PC-3 (cell line): ENCODE results near the gene KRTCAP2. TPM values are rescaled to one million over a fixed set of nuclear protein-coding genes. Genes with fewer than 3 reads are reported as not detected.

Source experiments
- ATAC-seq: fragments of 200-7000 bp; cut with Tn5 transposase; 2 replicates; pipeline ENCODE4 v1.9.1; 2020; ENCODE audit warnings: mild to moderate bottlenecking, moderate library complexity
- BruUV-seq: library from RNA; stranded (reverse); fragments of 400-500 nt; replicated peaks from 2 replicates; lab custom pipeline; 2021; lab: Mats Ljungman, UMichigan
- CTCF ChIA-PET: fragments of 300-600 bp; sonication (Branson Sonifier 250); formaldehyde crosslinking; loops from one replicate; lab custom pipeline; 2022; ENCODE audit warnings: antibody characterized with exemption; lab: Charles Lee
- POLR2A ChIA-PET: fragments of 300-600 bp; sonication (Branson Sonifier 250); formaldehyde crosslinking; loops from one replicate; lab custom pipeline; 2022; ENCODE audit warnings: antibody characterized with exemption; ENCODE audit not compliant: unreplicated experiment; lab: Charles Lee
- DNase-seq: peaks from one replicate; pipeline ENCODE4 v3.0.0-alpha.2; 2015
- H2AFZ ChIP-seq: fragments of 300-600 bp; sonication (generic); 2 replicates; pipeline ENCODE4 v1.6.0; 2016; ENCODE audit warnings: antibody characterized with exemption, low read length
- H3F3A ChIP-seq: fragments of 300-600 bp; sonication (generic); one replicate; pipeline ENCODE4 v1.6.0; 2017; ENCODE audit warnings: antibody characterized with exemption, low read length, control low read depth, mild to moderate bottlenecking; ENCODE audit not compliant: unreplicated experiment
- H3K27ac ChIP-seq: fragments of 300-600 bp; sonication (generic); 2 replicates; pipeline ENCODE4 v1.5.1; 2016; ENCODE audit warnings: mild to moderate bottlenecking, low read length
- H3K27me3 ChIP-seq: fragments of 300-600 bp; sonication (generic); 2 replicates; pipeline ENCODE4 v1.6.1; 2016; ENCODE audit warnings: low read length, mixed read lengths
- H3K36me3 ChIP-seq: fragments of 300-600 bp; sonication (generic); 2 replicates; pipeline ENCODE4 v1.6.1; 2016; ENCODE audit warnings: low read depth, mixed run types, low read length, mixed read lengths
- H3K4me1 ChIP-seq: fragments of 300-600 bp; sonication (generic); 2 replicates; pipeline ENCODE4 v1.5.1; 2016; ENCODE audit warnings: low read length; ENCODE audit not compliant: insufficient read depth
- H3K4me2 ChIP-seq: fragments of 300-600 bp; sonication (generic); 2 replicates; pipeline ENCODE4 v1.6.0; 2016; ENCODE audit warnings: low read length
- H3K4me3 ChIP-seq: fragments of 300-600 bp; sonication (generic); 2 replicates; pipeline ENCODE4 v1.5.1; 2016; ENCODE audit warnings: mild to moderate bottlenecking, low read length, mixed read lengths
- H3K79me2 ChIP-seq: fragments of 300-600 bp; sonication (generic); 2 replicates; pipeline ENCODE4 v1.6.1; 2017; ENCODE audit warnings: low read length, mixed read lengths
- H3K9ac ChIP-seq: fragments of 300-600 bp; sonication (generic); 2 replicates; pipeline ENCODE4 v1.6.0; 2016; ENCODE audit warnings: mild to moderate bottlenecking, low read length
- H3K9me2 ChIP-seq: fragments of 300-600 bp; sonication (generic); replicated peaks from 2 replicates; pipeline ENCODE4 v1.6.1; 2016; ENCODE audit warnings: mixed run types, low read length, mixed read lengths
- H3K9me3 ChIP-seq: fragments of 300-600 bp; sonication (generic); 2 replicates; pipeline ENCODE4 v1.6.1; 2016; ENCODE audit warnings: low read length, mixed read lengths
- H4K20me1 ChIP-seq: fragments of 300-600 bp; sonication (generic); 2 replicates; pipeline ENCODE4 v1.6.1; 2016; ENCODE audit warnings: low read length, mixed read lengths
- CTCF ChIP-seq: fragments of 300-600 bp; sonication (generic); conservative IDR thresholded peaks from 2 replicates; pipeline ENCODE4 v1.5.1; 2017; ENCODE audit warnings: antibody characterized with exemption, low read depth, mild to moderate bottlenecking, low read length
- EZH2 ChIP-seq: fragments of 300-600 bp; sonication (generic); IDR thresholded peaks from one replicate; pipeline ENCODE4 v1.6.1; 2017; ENCODE audit warnings: antibody characterized with exemption, mild to moderate bottlenecking, low read length; ENCODE audit not compliant: unreplicated experiment
- EZH2phosphoT487 ChIP-seq: fragments of 300-600 bp; sonication (generic); IDR thresholded peaks from 2 replicates; pipeline ENCODE4 v1.6.1; 2018; ENCODE audit warnings: mild to moderate bottlenecking, antibody characterized with exemption, low read length, borderline replicate concordance
- intact Hi-C: fragments of 100-400 bp; cut with micrococcal nuclease; formaldehyde crosslinking; loops from 2 replicates; pipeline ENCODE4 v1.9.0; 2023
- total RNA-seq: library from RNA; depleted of rRNA; stranded (reverse); fragments of >200 nt; gene quantifications from 2 replicates; pipeline ENCODE4 v1.2.3, GENCODE V29; 2014; rRNA removed

The KRTCAP2 gene
- total RNA-seq, 1 experiment from 2014 or later, result 241 TPM

GRCh38 chr1:155122308-155122707 is 50.8 kb downstream of the KRTCAP2 start:
- no peaks in the 10 kb centered on the region for H3K36me3 ChIP-seq
- H3F3A ChIP-seq, result no peaks in the 10 kb centered on the region
- no TSS peak for BruUV-seq
- intact Hi-C loops, result no loop called here
- H3K4me3 ChIP-seq, result no peak overlapping the region
- no peak for TF ChIP-seq EZH2
- no peak for TF ChIP-seq CTCF
- TF ChIP-seq EZH2phosphoT487, result no peak
- ChIA-PET CTCF (no interaction called here), POLR2A (no interaction called here)
- H3K9me3 ChIP-seq, result no peaks in the 10 kb centered on the region
- H3K79me2 ChIP-seq, result no peaks in the 10 kb centered on the region
- no peaks in the 10 kb centered on the region for H3K9me2 ChIP-seq
- no peak overlapping the region for H3K9ac ChIP-seq
- no peaks in the 10 kb centered on the region for H4K20me1 ChIP-seq
- peaks cover 37% of the 10 kb centered on the region for H3K4me1 ChIP-seq
- DNase-seq, result no peak
- no peaks in the 10 kb centered on the region for H3K27me3 ChIP-seq
- no peak for ATAC-seq
- no peak overlapping the region for H3K27ac ChIP-seq
- no peak overlapping the region for H2AFZ ChIP-seq
- no peak overlapping the region for H3K4me2 ChIP-seq

GRCh38 chr1:155121249-155121648 is 51.9 kb downstream of the KRTCAP2 start:
- H3K79me2 ChIP-seq, result no peaks in the 10 kb centered on the region
- no peak for ATAC-seq
- no peak for TF ChIP-seq EZH2phosphoT487
- no peak for TF ChIP-seq CTCF
- no TSS peak for BruUV-seq
- intact Hi-C loops, result no loop called here
- H3K4me1 ChIP-seq, result peaks cover 28% of the 10 kb centered on the region
- H2AFZ ChIP-seq, result no peak overlapping the region
- H3K9ac ChIP-seq, result no peak overlapping the region
- H3K9me2 ChIP-seq, result no peaks in the 10 kb centered on the region
- no peak for DNase-seq
- H3K36me3 ChIP-seq, result no peaks in the 10 kb centered on the region
- H3K4me2 ChIP-seq, result no peak overlapping the region
- ChIA-PET POLR2A (no interaction called here), CTCF (no interaction called here)
- H3K27me3 ChIP-seq, result no peaks in the 10 kb centered on the region
- H4K20me1 ChIP-seq, result no peaks in the 10 kb centered on the region
- no peak overlapping the region for H3K4me3 ChIP-seq
- H3F3A ChIP-seq, result no peaks in the 10 kb centered on the region
- no peaks in the 10 kb centered on the region for H3K9me3 ChIP-seq
- H3K27ac ChIP-seq, result no peak overlapping the region

GRCh38 chr1:155120253-155120652 is 52.9 kb downstream of the KRTCAP2 start:
- Histone ChIP-seq H3K9me2 (no peaks in the 10 kb centered on the region), H3K79me2 (no peaks in the 10 kb centered on the region), H3K4me1 (peaks cover 21% of the 10 kb centered on the region), H4K20me1 (no peaks in the 10 kb centered on the region), H3K4me3 (no peak overlapping the region), H3K27me3 (no peaks in the 10 kb centered on the region), H3K36me3 (no peaks in the 10 kb centered on the region), H3F3A (no peaks in the 10 kb centered on the region), H3K27ac (no peak overlapping the region), H3K9me3 (no peaks in the 10 kb centered on the region), H3K9ac (no peak overlapping the region), H2AFZ (no peak overlapping the region), H3K4me2 (no peak overlapping the region)
- ATAC-seq (no peak), DNase-seq (no peak)
- ChIA-PET POLR2A (no interaction called here), CTCF (no interaction called here)
- intact Hi-C loops, result no loop called here
- no peak for TF ChIP-seq CTCF
- TF ChIP-seq EZH2phosphoT487, result no peak
- TF ChIP-seq EZH2, result no peak
- no TSS peak for BruUV-seq

Other genes starting within 250 kb of the KRTCAP2 start
- gene PMVK, start 236.6 kb downstream of the KRTCAP2 start, total RNA-seq, result 32.3 and 41.5 TPM in 2 replicates
- 35.4 and 43.1 TPM in 2 replicates for gene PBXIP1, start 217.2 kb downstream of the KRTCAP2 start, total RNA-seq
- gene PYGO2, start 211.5 kb downstream of the KRTCAP2 start, total RNA-seq, result 41.7 and 43.3 TPM in 2 replicates
- gene SHC1, start 202.6 kb downstream of the KRTCAP2 start, total RNA-seq, result 106 and 107 TPM in 2 replicates
- 330 and 390 TPM in 2 replicates for gene CKS1B, start 198.6 kb downstream of the KRTCAP2 start, total RNA-seq
- gene FLAD1, start 190.0 kb downstream of the KRTCAP2 start, total RNA-seq, result 58.5 and 84.0 TPM in 2 replicates
- gene LENEP, start 179.7 kb downstream of the KRTCAP2 start, total RNA-seq, result not detected in 2 replicates
- 39.7 and 59.1 TPM in 2 replicates for gene ZBTB7B, start 170.5 kb downstream of the KRTCAP2 start, total RNA-seq
- 0.18 and 3.0 TPM in 2 replicates for gene DCST2, start 139.5 kb downstream of the KRTCAP2 start, total RNA-seq
- not detected in 2 replicates for gene DCST1, start 139.5 kb downstream of the KRTCAP2 start, total RNA-seq
- 334 and 384 TPM in 2 replicates for gene ADAM15, start 122.0 kb downstream of the KRTCAP2 start, total RNA-seq
- 36.7 and 37.4 TPM in 2 replicates for gene EFNA4, start 109.6 kb downstream of the KRTCAP2 start, total RNA-seq
- gene EFNA3, start 94.5 kb downstream of the KRTCAP2 start, total RNA-seq, result 16.2 and 23.5 TPM in 2 replicates
- 29.4 and 49.9 TPM in 2 replicates for gene EFNA1, start 45.4 kb downstream of the KRTCAP2 start, total RNA-seq
- 59.2 and 75.2 TPM in 2 replicates for gene SLC50A1, start 37.5 kb downstream of the KRTCAP2 start, total RNA-seq
- gene DPM3, start 32.8 kb downstream of the KRTCAP2 start, total RNA-seq, result 53.6 and 74.3 TPM in 2 replicates
- 4.1 and 5.4 TPM in 2 replicates for gene TRIM46, start 545 bp upstream of the KRTCAP2 start, total RNA-seq
- gene THBS3, start 34.6 kb upstream of the KRTCAP2 start, total RNA-seq, result 12.0 and 13.0 TPM in 2 replicates
- 141 and 152 TPM in 2 replicates for gene MTX1, start 35.4 kb upstream of the KRTCAP2 start, total RNA-seq
- gene ENTREP3, start 82.2 kb upstream of the KRTCAP2 start, total RNA-seq, result 30.9 and 54.7 TPM in 2 replicates
- 218 and 219 TPM in 2 replicates for gene SCAMP3, start 89.1 kb upstream of the KRTCAP2 start, total RNA-seq
- gene CLK2, start 100.2 kb upstream of the KRTCAP2 start, total RNA-seq, result 44.5 and 49.9 TPM in 2 replicates
- gene HCN3, start 104.2 kb upstream of the KRTCAP2 start, total RNA-seq, result 1.8 and 1.9 TPM in 2 replicates
- gene PKLR, start 128.1 kb upstream of the KRTCAP2 start, total RNA-seq, result not detected in 2 replicates
- 301 and 313 TPM in 2 replicates for gene FDPS, start 135.6 kb upstream of the KRTCAP2 start, total RNA-seq
- 80.3 and 85.1 TPM in 2 replicates for gene RUSC1, start 147.6 kb upstream of the KRTCAP2 start, total RNA-seq